ENCODE measurements around the gene SARS2.
"Not testable (repeated sequence)": the region's sequence is repeated elsewhere in the genome, so short reads cannot be mapped to it uniquely, and the experiment has no call there.

The SARS2 gene

GRCh38 chr19:38966149-38966548, 35.6 kb upstream of the SARS2 start:
- H3K4me1 ChIP-seq (ENCODE audit: insufficient read depth, low read length); H3K27ac ChIP-seq (ENCODE audit: low read length); H3K36me3 ChIP-seq (ENCODE audit: insufficient read depth, low read depth, low read length); H3K9me3 ChIP-seq (ENCODE audit: insufficient read depth, low read depth, low read length); H3K9ac ChIP-seq (ENCODE audit: low read depth, low read length); H3K4me3 ChIP-seq (ENCODE audit: low read length); H3K27me3 ChIP-seq (ENCODE audit: insufficient read depth, low read length): not testable (repeated sequence)

- H3K36me3 ChIP-seq (ENCODE audit: insufficient read depth, low read depth, low read length): peaks cover 6% of the 10 kb centered on the region; the same call in 1 of the 2 replicates
- H3K27me3 ChIP-seq (ENCODE audit: insufficient read depth, low read length): no peaks in the 10 kb centered on the region
- no peaks in the 10 kb centered on the region; the same call in 1 of the 2 replicates for H3K9me3 ChIP-seq (ENCODE audit: insufficient read depth, low read depth, low read length)
- H3K27ac ChIP-seq (ENCODE audit: low read length): no peak overlapping the region
- no peaks in the 10 kb centered on the region for H3K4me1 ChIP-seq (ENCODE audit: insufficient read depth, low read length)
- no peak overlapping the region for H3K4me3 ChIP-seq (ENCODE audit: low read length)
- H3K9ac ChIP-seq (ENCODE audit: low read depth, low read length): no peak overlapping the region
These were observed 34.2 kb upstream of the SARS2 start for GRCh38 chr19:38964738-38965137.

- no peak overlapping the region for H3K4me3 ChIP-seq (ENCODE audit: low read length)
These were observed 29.1 kb upstream of the SARS2 start for GRCh38 chr19:38959618-38960017.

GRCh38 chr19:38958301-38958700, 27.7 kb upstream of the SARS2 start:
- Histone ChIP-seq H3K36me3 (ENCODE audit: insufficient read depth, low read depth, low read length) (no peaks in the 10 kb centered on the region), H3K27me3 (ENCODE audit: insufficient read depth, low read length) (no peaks in the 10 kb centered on the region), H3K9ac (ENCODE audit: low read depth, low read length) (no peak overlapping the region), H3K9me3 (ENCODE audit: insufficient read depth, low read depth, low read length) (no peaks in the 10 kb centered on the region; the same call in 1 of the 2 replicates), H3K27ac (ENCODE audit: low read length) (no peak overlapping the region), H3K4me3 (ENCODE audit: low read length) (no peak overlapping the region), H3K4me1 (ENCODE audit: insufficient read depth, low read length) (no peaks in the 10 kb centered on the region)

More at GRCh38 chr19:38959618-38960017, 29.1 kb upstream of the SARS2 start:
- Histone ChIP-seq H3K27ac (ENCODE audit: low read length) (no peak overlapping the region), H3K27me3 (ENCODE audit: insufficient read depth, low read length) (no peaks in the 10 kb centered on the region), H3K36me3 (ENCODE audit: insufficient read depth, low read depth, low read length) (no peaks in the 10 kb centered on the region), H3K4me1 (ENCODE audit: insufficient read depth, low read length) (no peaks in the 10 kb centered on the region), H3K9ac (ENCODE audit: low read depth, low read length) (no peak overlapping the region), H3K9me3 (ENCODE audit: insufficient read depth, low read depth, low read length) (no peaks in the 10 kb centered on the region; the same call in 1 of the 2 replicates)

GRCh38 chr19:38956264-38956663, 25.7 kb upstream of the SARS2 start:
- Histone ChIP-seq H3K9ac (ENCODE audit: low read depth, low read length) (no peak overlapping the region), H3K4me1 (ENCODE audit: insufficient read depth, low read length) (no peaks in the 10 kb centered on the region), H3K27me3 (ENCODE audit: insufficient read depth, low read length) (no peaks in the 10 kb centered on the region), H3K36me3 (ENCODE audit: insufficient read depth, low read depth, low read length) (no peaks in the 10 kb centered on the region), H3K9me3 (ENCODE audit: insufficient read depth, low read depth, low read length) (no peaks in the 10 kb centered on the region), H3K27ac (ENCODE audit: low read length) (no peak overlapping the region), H3K4me3 (ENCODE audit: low read length) (no peak overlapping the region)

GRCh38 chr19:38953677-38954076, 23.1 kb upstream of the SARS2 start:
- Histone ChIP-seq H3K9me3 (ENCODE audit: insufficient read depth, low read depth, low read length) (no peaks in the 10 kb centered on the region), H3K9ac (ENCODE audit: low read depth, low read length) (no peak overlapping the region), H3K4me1 (ENCODE audit: insufficient read depth, low read length) (no peaks in the 10 kb centered on the region), H3K4me3 (ENCODE audit: low read length) (no peak overlapping the region), H3K27me3 (ENCODE audit: insufficient read depth, low read length) (no peaks in the 10 kb centered on the region; the same call in 1 of the 2 replicates), H3K36me3 (ENCODE audit: insufficient read depth, low read depth, low read length) (no peaks in the 10 kb centered on the region), H3K27ac (ENCODE audit: low read length) (no peak overlapping the region)

GRCh38 chr19:38952395-38953165, 22.0 kb upstream of the SARS2 start:
- no peaks in the 10 kb centered on the region for H3K36me3 ChIP-seq (ENCODE audit: insufficient read depth, low read depth, low read length)
- no peak overlapping the region for H3K27ac ChIP-seq (ENCODE audit: low read length)
- H3K4me3 ChIP-seq (ENCODE audit: low read length): no peak overlapping the region
- H3K27me3 ChIP-seq (ENCODE audit: insufficient read depth, low read length): no peaks in the 10 kb centered on the region; the same call in 1 of the 2 replicates
- no peak overlapping the region for H3K9ac ChIP-seq (ENCODE audit: low read depth, low read length)
- H3K9me3 ChIP-seq (ENCODE audit: insufficient read depth, low read depth, low read length): no peaks in the 10 kb centered on the region
- no peaks in the 10 kb centered on the region for H3K4me1 ChIP-seq (ENCODE audit: insufficient read depth, low read length)

GRCh38 chr19:38951187-38951586, 20.6 kb upstream of the SARS2 start:
- no peak overlapping the region for H3K9ac ChIP-seq (ENCODE audit: low read depth, low read length)
- H3K27me3 ChIP-seq (ENCODE audit: insufficient read depth, low read length): no peaks in the 10 kb centered on the region; the same call in 1 of the 2 replicates

GRCh38 chr19:38949580-38950367, 19.2 kb upstream of the SARS2 start:
- Histone ChIP-seq H3K9me3 (ENCODE audit: insufficient read depth, low read depth, low read length) (no peaks in the 10 kb centered on the region), H3K4me1 (ENCODE audit: insufficient read depth, low read length) (no peaks in the 10 kb centered on the region), H3K27ac (ENCODE audit: low read length) (no peak overlapping the region), H3K36me3 (ENCODE audit: insufficient read depth, low read depth, low read length) (no peaks in the 10 kb centered on the region), H3K27me3 (ENCODE audit: insufficient read depth, low read length) (no peaks in the 10 kb centered on the region; the same call in 1 of the 2 replicates), H3K9ac (ENCODE audit: low read depth, low read length) (peak overlapping the region; percentile 59; the same call in 1 of the 2 replicates), H3K4me3 (ENCODE audit: low read length) (peak overlapping the region; percentile 71)

More at GRCh38 chr19:38951187-38951586, 20.6 kb upstream of the SARS2 start:
- H3K4me3 ChIP-seq (ENCODE audit: low read length): no peak overlapping the region
- H3K4me1 ChIP-seq (ENCODE audit: insufficient read depth, low read length): no peaks in the 10 kb centered on the region
- no peak overlapping the region for H3K27ac ChIP-seq (ENCODE audit: low read length)
- no peaks in the 10 kb centered on the region for H3K9me3 ChIP-seq (ENCODE audit: insufficient read depth, low read depth, low read length)
- H3K36me3 ChIP-seq (ENCODE audit: insufficient read depth, low read depth, low read length): no peaks in the 10 kb centered on the region

GRCh38 chr19:38946229-38947010, 15.9 kb upstream of the SARS2 start:
- no peaks in the 10 kb centered on the region for H3K4me1 ChIP-seq (ENCODE audit: insufficient read depth, low read length)
- H3K27ac ChIP-seq (ENCODE audit: low read length): no peak overlapping the region
- H3K9ac ChIP-seq (ENCODE audit: low read depth, low read length): no peak overlapping the region
- no peaks in the 10 kb centered on the region for H3K9me3 ChIP-seq (ENCODE audit: insufficient read depth, low read depth, low read length)
- no peak overlapping the region for H3K4me3 ChIP-seq (ENCODE audit: low read length)
- H3K27me3 ChIP-seq (ENCODE audit: insufficient read depth, low read length): peaks cover 4% of the 10 kb centered on the region; the same call in 1 of the 2 replicates
- no peaks in the 10 kb centered on the region; the same call in 1 of the 2 replicates for H3K36me3 ChIP-seq (ENCODE audit: insufficient read depth, low read depth, low read length)

GRCh38 chr19:38945562-38946228, 15.1 kb upstream of the SARS2 start:
- Histone ChIP-seq H3K27ac (ENCODE audit: low read length) (no peak overlapping the region), H3K4me1 (ENCODE audit: insufficient read depth, low read length) (no peaks in the 10 kb centered on the region), H3K36me3 (ENCODE audit: insufficient read depth, low read depth, low read length) (no peaks in the 10 kb centered on the region; the same call in 1 of the 2 replicates), H3K4me3 (ENCODE audit: low read length) (no peak overlapping the region), H3K9ac (ENCODE audit: low read depth, low read length) (no peak overlapping the region), H3K9me3 (ENCODE audit: insufficient read depth, low read depth, low read length) (no peaks in the 10 kb centered on the region), H3K27me3 (ENCODE audit: insufficient read depth, low read length) (peaks cover 4% of the 10 kb centered on the region; the same call in 1 of the 2 replicates)
